ENCODE results near the gene MAGEB17.

Gene MAGEB17

GRCh38 chrX:16138108-16138427, 29.2 kb upstream of the MAGEB17 start:
- Histone ChIP-seq H3K27ac (ENCODE audit: low read depth, low read length) (no peak overlapping the region), H3K27me3 (ENCODE audit: control insufficient read depth, low read length) (no peaks in the 10 kb centered on the region), H3K4me1 (ENCODE audit: control insufficient read depth, low read length) (peaks cover 13% of the 10 kb centered on the region), H3K9me2 (replicated peaks; ENCODE audit: control insufficient read depth, low read length) (no peaks in the 10 kb centered on the region), H3F3A (ENCODE audit: control insufficient read depth, insufficient read depth) (no peaks in the 10 kb centered on the region), H3K9me3 (ENCODE audit: control insufficient read depth, insufficient read depth, low read length) (no peaks in the 10 kb centered on the region), H3K4me3 (ENCODE audit: low read length) (no peak overlapping the region), H4K20me1 (ENCODE audit: control insufficient read depth, insufficient read depth, low read depth, low read length) (no peaks in the 10 kb centered on the region), H3K79me2 (ENCODE audit: control insufficient read depth, low read length) (no peaks in the 10 kb centered on the region), H3K4me2 (ENCODE audit: low read length) (no peak overlapping the region), H3K36me3 (ENCODE audit: control insufficient read depth, low read length) (no peaks in the 10 kb centered on the region)
- TF ChIP-seq EZH2phosphoT487 (IDR thresholded peaks at IDR 0.05; ENCODE audit: borderline replicate concordance, low read length), result no peak
- TF ChIP-seq, protein P1, sequence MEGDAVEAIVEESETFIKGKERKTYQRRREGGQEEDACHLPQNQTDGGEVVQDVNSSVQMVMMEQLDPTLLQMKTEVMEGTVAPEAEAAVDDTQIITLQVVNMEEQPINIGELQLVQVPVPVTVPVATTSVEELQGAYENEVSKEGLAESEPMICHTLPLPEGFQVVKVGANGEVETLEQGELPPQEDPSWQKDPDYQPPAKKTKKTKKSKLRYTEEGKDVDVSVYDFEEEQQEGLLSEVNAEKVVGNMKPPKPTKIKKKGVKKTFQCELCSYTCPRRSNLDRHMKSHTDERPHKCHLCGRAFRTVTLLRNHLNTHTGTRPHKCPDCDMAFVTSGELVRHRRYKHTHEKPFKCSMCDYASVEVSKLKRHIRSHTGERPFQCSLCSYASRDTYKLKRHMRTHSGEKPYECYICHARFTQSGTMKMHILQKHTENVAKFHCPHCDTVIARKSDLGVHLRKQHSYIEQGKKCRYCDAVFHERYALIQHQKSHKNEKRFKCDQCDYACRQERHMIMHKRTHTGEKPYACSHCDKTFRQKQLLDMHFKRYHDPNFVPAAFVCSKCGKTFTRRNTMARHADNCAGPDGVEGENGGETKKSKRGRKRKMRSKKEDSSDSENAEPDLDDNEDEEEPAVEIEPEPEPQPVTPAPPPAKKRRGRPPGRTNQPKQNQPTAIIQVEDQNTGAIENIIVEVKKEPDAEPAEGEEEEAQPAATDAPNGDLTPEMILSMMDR (IDR thresholded peaks at IDR 0.05; ENCODE audit: low read depth, low read length, poor library complexity, severe bottlenecking), result peak; percentile 53

DNA sequence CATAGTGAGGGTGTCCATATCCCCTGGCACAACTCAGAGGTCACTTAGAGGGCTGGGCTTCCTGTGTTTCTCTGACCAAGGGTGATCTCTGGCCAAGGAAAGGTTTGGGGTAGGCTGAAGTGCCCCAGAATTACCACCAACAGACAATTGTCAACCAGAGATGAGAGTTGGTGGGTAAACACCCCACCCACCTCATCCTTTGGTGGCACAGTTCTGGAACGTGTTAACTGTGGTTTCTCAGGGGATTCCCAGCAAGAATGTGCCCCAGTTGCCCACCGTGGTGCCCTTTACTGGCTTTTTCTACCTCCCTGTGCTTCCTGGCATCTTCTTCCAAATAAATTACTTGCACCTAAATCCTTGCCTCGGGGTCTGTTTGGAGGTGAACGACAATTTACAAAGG, 26.8 kb upstream of the MAGEB17 start:
- Histone ChIP-seq H4K20me1 (ENCODE audit: control insufficient read depth, insufficient read depth, low read depth, low read length) (no peaks in the 10 kb centered on the region), H3K79me2 (ENCODE audit: control insufficient read depth, low read length) (no peaks in the 10 kb centered on the region), H3F3A (ENCODE audit: control insufficient read depth, insufficient read depth) (no peaks in the 10 kb centered on the region), H3K4me2 (ENCODE audit: low read length) (no peak overlapping the region), H3K4me3 (ENCODE audit: low read length) (no peak overlapping the region), H3K9me3 (ENCODE audit: control insufficient read depth, insufficient read depth, low read length) (no peaks in the 10 kb centered on the region), H3K9me2 (replicated peaks; ENCODE audit: control insufficient read depth, low read length) (no peaks in the 10 kb centered on the region), H3K36me3 (ENCODE audit: control insufficient read depth, low read length) (no peaks in the 10 kb centered on the region), H3K27ac (ENCODE audit: low read depth, low read length) (no peak overlapping the region), H3K4me1 (ENCODE audit: control insufficient read depth, low read length) (peaks cover 13% of the 10 kb centered on the region), H3K27me3 (ENCODE audit: control insufficient read depth, low read length) (no peaks in the 10 kb centered on the region)
- no peak for TF ChIP-seq EZH2phosphoT487 (IDR thresholded peaks at IDR 0.05; ENCODE audit: borderline replicate concordance, low read length)
- TF ChIP-seq, protein P1 (IDR thresholded peaks at IDR 0.05; ENCODE audit: low read depth, low read length, poor library complexity, severe bottlenecking), result no peak

GRCh38 chrX:16140983-16141382, 26.3 kb upstream of the MAGEB17 start:
- H3K4me2 ChIP-seq (ENCODE audit: low read length), result no peak overlapping the region
- no peak overlapping the region for H3K4me3 ChIP-seq (ENCODE audit: low read length)
- H3F3A ChIP-seq (ENCODE audit: control insufficient read depth, insufficient read depth), result no peaks in the 10 kb centered on the region
- no peak overlapping the region for H3K27ac ChIP-seq (ENCODE audit: low read depth, low read length)
- H3K36me3 ChIP-seq (ENCODE audit: control insufficient read depth, low read length), result no peaks in the 10 kb centered on the region
- no peaks in the 10 kb centered on the region for H3K9me3 ChIP-seq (ENCODE audit: control insufficient read depth, insufficient read depth, low read length)
- no peaks in the 10 kb centered on the region for H4K20me1 ChIP-seq (ENCODE audit: control insufficient read depth, insufficient read depth, low read depth, low read length)
- no peaks in the 10 kb centered on the region for H3K9me2 ChIP-seq (replicated peaks; ENCODE audit: control insufficient read depth, low read length)
- TF ChIP-seq, protein P1 (IDR thresholded peaks at IDR 0.05; ENCODE audit: low read depth, low read length, poor library complexity, severe bottlenecking), result no peak
- TF ChIP-seq EZH2phosphoT487 (IDR thresholded peaks at IDR 0.05; ENCODE audit: borderline replicate concordance, low read length), result no peak
- no peaks in the 10 kb centered on the region for H3K79me2 ChIP-seq (ENCODE audit: control insufficient read depth, low read length)
- H3K4me1 ChIP-seq (ENCODE audit: control insufficient read depth, low read length), result peaks cover 13% of the 10 kb centered on the region
- H3K27me3 ChIP-seq (ENCODE audit: control insufficient read depth, low read length), result no peaks in the 10 kb centered on the region
